ENCODE measurements around the gene S100PBP.

- TF ChIP-seq CTCF (IDR thresholded peaks at IDR 0.05 in 8 of 11, conservative IDR thresholded peaks at IDR 0.05 in 3 of 11), result no peak
- TF ChIP-seq POLR2A (IDR thresholded peaks at IDR 0.05), result no peak
- no peak for TF ChIP-seq POLR2AphosphoS5 (IDR thresholded peaks at IDR 0.05)
Observed at GRCh38 chr1:32903991-32904785, 86.7 kb downstream of the S100PBP start.
